ENCODE data around the gene DGKZ. TPM values are rescaled to one million over a fixed set of nuclear protein-coding genes. Genes with fewer than 3 reads are reported as not detected.

The DGKZ gene
- total RNA-seq, 1 donor from 2014 or later, result 69.6 TPM

DNA sequence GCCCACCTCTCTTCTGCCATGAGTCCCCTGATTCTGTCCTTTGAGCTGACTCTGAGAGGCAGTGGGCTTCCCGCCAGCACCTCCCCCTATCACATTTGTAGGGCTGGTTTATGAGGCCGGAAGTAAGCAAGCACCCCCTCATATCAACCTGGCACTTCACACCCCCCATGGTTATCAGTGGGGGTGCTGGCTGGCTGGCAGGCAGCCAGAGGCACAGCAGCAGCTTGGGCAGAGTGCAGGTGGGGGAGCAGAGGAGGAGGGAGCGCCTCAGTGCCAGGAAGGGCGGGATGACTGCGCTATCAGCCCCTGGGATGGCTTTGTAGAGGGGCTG is 67.2 kb downstream of the DGKZ start:
- DNase-seq (ENCODE audit: low read depth), result no peak
- Histone ChIP-seq H3K36me3 (ENCODE audit: control insufficient read depth, insufficient read depth, low read length) (peaks cover 5% of the 10 kb centered on the region), H3K27me3 (ENCODE audit: control insufficient read depth, insufficient read depth, low read length) (no peaks in the 10 kb centered on the region), H3K4me3 (ENCODE audit: low read depth, low read length) (no peak overlapping the region)
- TF ChIP-seq, protein P1, sequence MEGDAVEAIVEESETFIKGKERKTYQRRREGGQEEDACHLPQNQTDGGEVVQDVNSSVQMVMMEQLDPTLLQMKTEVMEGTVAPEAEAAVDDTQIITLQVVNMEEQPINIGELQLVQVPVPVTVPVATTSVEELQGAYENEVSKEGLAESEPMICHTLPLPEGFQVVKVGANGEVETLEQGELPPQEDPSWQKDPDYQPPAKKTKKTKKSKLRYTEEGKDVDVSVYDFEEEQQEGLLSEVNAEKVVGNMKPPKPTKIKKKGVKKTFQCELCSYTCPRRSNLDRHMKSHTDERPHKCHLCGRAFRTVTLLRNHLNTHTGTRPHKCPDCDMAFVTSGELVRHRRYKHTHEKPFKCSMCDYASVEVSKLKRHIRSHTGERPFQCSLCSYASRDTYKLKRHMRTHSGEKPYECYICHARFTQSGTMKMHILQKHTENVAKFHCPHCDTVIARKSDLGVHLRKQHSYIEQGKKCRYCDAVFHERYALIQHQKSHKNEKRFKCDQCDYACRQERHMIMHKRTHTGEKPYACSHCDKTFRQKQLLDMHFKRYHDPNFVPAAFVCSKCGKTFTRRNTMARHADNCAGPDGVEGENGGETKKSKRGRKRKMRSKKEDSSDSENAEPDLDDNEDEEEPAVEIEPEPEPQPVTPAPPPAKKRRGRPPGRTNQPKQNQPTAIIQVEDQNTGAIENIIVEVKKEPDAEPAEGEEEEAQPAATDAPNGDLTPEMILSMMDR (IDR thresholded peaks at IDR 0.05; ENCODE audit: insufficient read depth, low read length, poor library complexity, severe bottlenecking), result no peak

DNA sequence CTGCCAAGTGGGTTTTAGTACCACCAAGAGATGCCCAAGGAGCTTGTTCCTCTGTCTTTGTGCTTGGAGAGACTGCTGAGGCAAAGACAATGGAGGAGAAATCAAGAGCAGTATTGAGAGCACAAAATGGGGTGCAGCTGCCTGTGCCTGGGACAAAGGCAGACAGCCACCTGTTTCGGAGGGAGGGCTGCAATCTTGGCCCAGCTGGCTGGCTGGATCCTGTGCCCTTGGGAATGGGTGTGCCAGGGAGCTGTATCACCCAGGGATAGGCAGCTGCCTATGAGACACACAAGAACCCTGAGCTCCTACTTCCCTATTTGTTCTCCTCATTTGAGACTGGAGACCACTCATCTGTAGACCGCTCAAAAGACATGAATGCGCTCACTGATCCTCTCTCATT is 67.6 kb downstream of the DGKZ start:
- H3K4me3 ChIP-seq (ENCODE audit: low read depth, low read length), result no peak overlapping the region
- TF ChIP-seq, protein P1 (IDR thresholded peaks at IDR 0.05; ENCODE audit: insufficient read depth, low read length, poor library complexity, severe bottlenecking), result no peak
- peaks cover 5% of the 10 kb centered on the region for H3K36me3 ChIP-seq (ENCODE audit: control insufficient read depth, insufficient read depth, low read length)
- DNase-seq (ENCODE audit: low read depth), result no peak
- no peaks in the 10 kb centered on the region for H3K27me3 ChIP-seq (ENCODE audit: control insufficient read depth, insufficient read depth, low read length)

DNA sequence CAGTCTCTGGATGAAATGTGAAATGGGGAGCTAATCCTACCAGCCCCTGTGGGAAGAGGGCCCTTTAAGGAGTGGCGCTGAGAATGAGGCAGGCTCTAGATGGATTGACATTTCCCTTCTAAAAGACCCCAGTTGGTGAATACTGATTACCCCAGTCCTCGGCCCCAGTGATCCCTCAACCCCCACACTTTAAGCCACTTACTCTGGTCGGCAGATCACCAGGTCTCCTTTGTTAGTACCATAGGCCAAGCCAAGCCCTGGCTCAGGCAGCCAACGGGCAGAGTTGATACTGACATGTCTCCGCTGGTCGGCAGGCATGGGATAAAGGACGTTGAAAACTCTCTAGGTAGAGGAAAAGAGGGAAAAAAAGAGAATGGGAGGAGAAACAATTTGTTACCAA is 70.4 kb downstream of the DGKZ start:
- H3K4me3 ChIP-seq (ENCODE audit: low read depth, low read length), result no peak overlapping the region
- no peaks in the 10 kb centered on the region for H3K27me3 ChIP-seq (ENCODE audit: control insufficient read depth, insufficient read depth, low read length)
- TF ChIP-seq, protein P1 (IDR thresholded peaks at IDR 0.05; ENCODE audit: insufficient read depth, low read length, poor library complexity, severe bottlenecking), result no peak
- H3K36me3 ChIP-seq (ENCODE audit: control insufficient read depth, insufficient read depth, low read length), result peaks cover 3% of the 10 kb centered on the region
- DNase-seq (ENCODE audit: low read depth), result no peak

DNA sequence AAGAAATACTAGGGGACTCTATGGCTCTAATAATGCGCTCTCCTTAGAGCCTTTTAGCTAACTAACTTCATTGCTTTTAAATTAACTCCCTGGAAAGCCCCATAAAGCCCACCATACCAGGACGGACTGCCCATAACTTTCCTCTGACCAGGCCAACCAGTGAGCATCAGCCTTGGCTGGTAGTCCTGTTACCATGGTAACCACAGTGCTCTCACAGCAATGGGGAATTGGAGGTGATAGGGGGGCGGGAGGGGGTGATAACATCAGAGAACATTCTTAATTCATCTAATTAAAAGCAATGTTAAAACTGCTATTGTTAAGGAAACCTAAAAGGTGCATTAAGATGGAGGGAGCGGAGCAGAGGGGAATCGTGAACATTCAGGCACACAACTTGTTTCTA is 71.5 kb downstream of the DGKZ start:
- TF ChIP-seq, protein P1 (IDR thresholded peaks at IDR 0.05; ENCODE audit: insufficient read depth, low read length, poor library complexity, severe bottlenecking), result no peak
- Histone ChIP-seq H3K27me3 (ENCODE audit: control insufficient read depth, insufficient read depth, low read length) (no peaks in the 10 kb centered on the region), H3K4me3 (ENCODE audit: low read depth, low read length) (no peak overlapping the region), H3K36me3 (ENCODE audit: control insufficient read depth, insufficient read depth, low read length) (peaks cover 3% of the 10 kb centered on the region)
- no peak for DNase-seq (ENCODE audit: low read depth)

GRCh38 chr11:46420513-46420912 is 73.2 kb downstream of the DGKZ start:
- no peaks in the 10 kb centered on the region for H3K27me3 ChIP-seq (ENCODE audit: control insufficient read depth, insufficient read depth, low read length)
- H3K36me3 ChIP-seq (ENCODE audit: control insufficient read depth, insufficient read depth, low read length), result peaks cover 1% of the 10 kb centered on the region
- no peak for DNase-seq (ENCODE audit: low read depth)
- TF ChIP-seq, protein P1 (IDR thresholded peaks at IDR 0.05; ENCODE audit: insufficient read depth, low read length, poor library complexity, severe bottlenecking), result no peak
- H3K4me3 ChIP-seq (ENCODE audit: low read depth, low read length), result no peak overlapping the region

DNA sequence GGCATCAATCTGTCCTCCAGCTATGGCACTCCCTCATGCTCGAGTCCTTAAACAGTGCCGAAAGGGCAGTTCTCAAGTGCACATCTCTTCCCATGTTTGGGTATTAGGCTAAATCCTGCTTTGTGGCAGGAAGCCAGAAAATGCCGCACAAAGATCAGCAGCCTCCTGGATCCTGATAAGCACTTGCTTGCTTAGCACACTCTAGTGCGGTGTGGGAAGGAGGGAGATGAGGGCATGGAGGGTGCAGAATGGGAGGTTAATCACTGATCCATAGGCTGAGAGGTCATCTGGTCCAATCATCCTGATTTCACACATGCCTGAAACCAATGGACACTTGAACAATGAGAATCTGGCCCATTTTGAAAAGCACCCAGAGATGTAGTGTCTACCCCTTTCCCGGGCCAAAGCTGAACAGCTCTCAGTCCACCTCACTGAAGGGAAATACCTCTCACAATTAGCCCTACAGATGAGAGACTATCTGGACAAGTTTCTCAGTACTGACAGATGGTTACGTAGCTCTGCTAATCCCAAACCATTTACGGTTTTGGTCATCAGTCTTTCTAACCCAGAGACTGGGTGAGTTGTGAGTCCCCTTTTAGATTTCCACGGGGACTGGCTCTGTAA is 74.1 kb downstream of the DGKZ start:
- TF ChIP-seq, protein P1 (IDR thresholded peaks at IDR 0.05; ENCODE audit: insufficient read depth, low read length, poor library complexity, severe bottlenecking), result no peak
- peaks cover 1% of the 10 kb centered on the region for H3K36me3 ChIP-seq (ENCODE audit: control insufficient read depth, insufficient read depth, low read length)
- H3K27me3 ChIP-seq (ENCODE audit: control insufficient read depth, insufficient read depth, low read length), result no peaks in the 10 kb centered on the region
- no peak overlapping the region for H3K4me3 ChIP-seq (ENCODE audit: low read depth, low read length)
- no peak for DNase-seq (ENCODE audit: low read depth)
